Measurements from ENCODE around the gene ETFA. TPM values are rescaled to one million over a fixed set of nuclear protein-coding genes. Genes with fewer than 3 reads are reported as not detected.

ETFA gene
- 139 TPM in 2 replicates for total RNA-seq (2014; rRNA removed; shearing (Covaris generic))

- no peaks in the 10 kb centered on the region for H3K9me3 ChIP-seq (replicated peaks)
- peak within 1 kb of the TSS; percentile 79 for H3K27ac ChIP-seq
- H3K4me1 ChIP-seq: peaks cover 22% of the 10 kb centered on the region
- peak within 1 kb of the TSS; percentile 87 for H3K4me3 ChIP-seq
- H3K36me3 ChIP-seq: no peaks in the 10 kb centered on the region; the same call in 1 of the 2 replicates
- peak; percentile 99 for DNase-seq
- H3K27me3 ChIP-seq: no peaks in the 10 kb centered on the region
Measured at GRCh38 chr15:76311100-76311953, at the start of gene ETFA. Gene ETFA, minus strand, starts transcription at chr15:76311469. Its CDS starts 81 bp downstream, at chr15:76311388.

DNA sequence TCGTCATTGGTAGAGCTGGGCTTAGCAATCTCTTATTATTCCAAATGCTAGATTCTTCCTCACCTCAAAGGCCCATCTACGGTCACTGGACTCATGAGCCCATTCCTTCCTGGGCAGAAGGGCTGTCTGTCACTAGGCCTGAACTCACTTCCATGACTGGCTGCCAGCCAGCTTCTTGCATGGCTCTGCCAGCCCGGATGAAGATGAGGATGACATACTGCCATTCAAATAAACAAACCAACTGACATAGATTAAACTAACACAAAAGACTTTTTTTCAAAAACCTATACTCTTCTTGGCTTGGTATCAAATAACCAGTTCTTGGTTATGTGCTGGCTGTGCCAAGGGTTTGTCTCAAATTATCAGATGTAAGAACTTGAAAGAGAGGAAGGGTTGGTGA, 49.1 kb upstream of the ETFA start:
- no peak for DNase-seq
- H3K9me3 ChIP-seq (replicated peaks): no peaks in the 10 kb centered on the region

DNA sequence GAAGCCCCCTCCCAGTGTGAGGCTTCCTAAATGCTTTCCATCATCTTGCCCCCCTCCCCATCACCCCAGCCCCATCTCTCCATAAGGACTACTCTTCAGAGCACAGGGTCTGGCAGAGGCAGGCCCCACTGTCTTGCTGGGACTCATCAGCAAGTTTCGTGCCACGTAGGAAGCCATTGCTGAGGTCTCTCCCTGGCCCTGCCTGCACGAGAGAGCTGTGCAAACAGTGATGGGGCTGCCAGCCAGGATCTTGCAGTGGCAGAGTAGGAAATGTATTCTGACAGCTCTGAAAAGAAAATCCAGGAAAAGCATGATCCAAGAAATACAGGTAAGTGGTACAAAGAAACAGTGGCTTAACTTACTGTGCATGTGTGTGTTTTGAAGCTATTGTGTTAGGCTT, 47.9 kb upstream of the ETFA start:
- Histone ChIP-seq H3K4me3 (no peak overlapping the region), H3K27me3 (no peaks in the 10 kb centered on the region), H3K36me3 (no peaks in the 10 kb centered on the region), H3K27ac (no peak overlapping the region), H3K9me3 (replicated peaks) (no peaks in the 10 kb centered on the region), H3K4me1 (no peaks in the 10 kb centered on the region)
- DNase-seq: no peak

More for the DNA sequence above, 49.1 kb upstream of the ETFA start:
- Histone ChIP-seq H3K27ac (no peak overlapping the region), H3K27me3 (no peaks in the 10 kb centered on the region), H3K36me3 (no peaks in the 10 kb centered on the region), H3K4me1 (no peaks in the 10 kb centered on the region), H3K4me3 (no peak overlapping the region)

- Histone ChIP-seq H3K9me3 (replicated peaks) (no peaks in the 10 kb centered on the region), H3K27ac (no peak overlapping the region), H3K36me3 (no peaks in the 10 kb centered on the region), H3K27me3 (no peaks in the 10 kb centered on the region), H3K4me1 (no peaks in the 10 kb centered on the region), H3K4me3 (no peak overlapping the region)
- DNase-seq: no peak
Measured at GRCh38 chr15:76358453-76358852, 47.2 kb upstream of the ETFA start.

DNA sequence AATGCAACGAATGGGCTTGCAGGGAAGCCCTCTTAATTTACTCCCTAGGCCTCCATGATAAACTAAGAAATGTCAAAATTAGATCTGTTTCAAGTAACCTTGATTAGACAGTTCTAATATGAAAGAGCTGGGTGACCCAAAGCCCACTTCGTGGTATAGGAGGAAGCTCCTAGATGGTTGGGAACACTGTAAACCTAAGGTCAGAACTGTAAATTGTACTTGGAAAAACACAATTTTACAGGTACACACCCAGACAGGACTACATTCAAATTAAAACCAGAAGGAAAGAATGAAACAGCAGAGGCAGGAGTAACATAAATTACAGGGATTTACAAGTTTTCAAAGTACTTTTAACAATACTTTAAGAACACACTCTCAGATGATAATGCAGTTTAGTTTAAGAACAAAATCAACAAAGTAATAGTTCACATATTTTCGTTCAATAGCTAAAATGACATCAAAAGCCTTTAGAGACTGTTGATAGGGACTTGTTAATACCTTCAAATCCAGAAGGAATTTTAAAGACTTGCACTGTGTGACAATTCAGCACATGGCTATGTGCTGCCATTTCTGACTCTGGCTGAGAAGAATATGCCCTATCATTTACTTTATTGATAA, 43.7 kb upstream of the ETFA start:
- H3K9me3 ChIP-seq (replicated peaks): no peaks in the 10 kb centered on the region
- H3K27me3 ChIP-seq: no peaks in the 10 kb centered on the region
- no peak for DNase-seq
- no peak overlapping the region for H3K27ac ChIP-seq
- no peak overlapping the region for H3K4me3 ChIP-seq
- H3K4me1 ChIP-seq: no peaks in the 10 kb centered on the region
- no peaks in the 10 kb centered on the region for H3K36me3 ChIP-seq

GRCh38 chr15:76353903-76354302, 42.6 kb upstream of the ETFA start:
- Histone ChIP-seq H3K9me3 (replicated peaks) (no peaks in the 10 kb centered on the region), H3K36me3 (no peaks in the 10 kb centered on the region), H3K27me3 (no peaks in the 10 kb centered on the region), H3K27ac (no peak overlapping the region), H3K4me1 (no peaks in the 10 kb centered on the region), H3K4me3 (no peak overlapping the region)
- DNase-seq: no peak

DNA sequence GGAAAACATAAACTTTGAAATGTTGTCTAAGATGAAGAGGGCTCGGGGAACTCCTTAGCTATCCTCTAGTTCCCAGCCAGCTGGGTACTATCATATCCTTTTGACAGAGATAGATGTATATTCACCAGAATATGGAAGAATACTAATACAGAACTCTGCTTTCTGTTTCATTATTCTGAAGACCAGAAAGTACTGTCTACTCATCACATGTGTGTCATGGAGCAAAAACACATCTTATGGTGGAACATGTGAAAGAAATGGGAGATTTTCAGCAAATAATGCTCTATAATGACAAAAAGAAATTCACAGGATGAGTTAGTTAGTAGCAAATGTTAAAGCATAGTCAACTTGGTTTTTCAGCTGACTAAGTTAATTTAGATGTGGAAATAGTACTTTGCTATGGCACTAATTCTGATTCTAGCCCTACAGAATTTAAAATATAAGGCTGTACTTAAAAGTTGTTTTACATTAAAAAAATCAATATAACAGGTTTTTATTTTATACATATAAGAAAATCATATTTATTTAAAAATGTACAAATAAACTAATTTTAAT, 41.8 kb upstream of the ETFA start:
- Histone ChIP-seq H3K27ac (no peak overlapping the region), H3K4me3 (no peak overlapping the region), H3K4me1 (no peaks in the 10 kb centered on the region), H3K9me3 (replicated peaks) (no peaks in the 10 kb centered on the region), H3K36me3 (no peaks in the 10 kb centered on the region), H3K27me3 (no peaks in the 10 kb centered on the region)
- DNase-seq: no peak

GRCh38 chr15:76349301-76350070, 38.2 kb upstream of the ETFA start:
- Histone ChIP-seq H3K9me3 (replicated peaks) (no peaks in the 10 kb centered on the region), H3K27ac (no peak overlapping the region), H3K4me1 (no peaks in the 10 kb centered on the region), H3K36me3 (no peaks in the 10 kb centered on the region), H3K4me3 (no peak overlapping the region), H3K27me3 (no peaks in the 10 kb centered on the region)
- no peak for DNase-seq

DNA sequence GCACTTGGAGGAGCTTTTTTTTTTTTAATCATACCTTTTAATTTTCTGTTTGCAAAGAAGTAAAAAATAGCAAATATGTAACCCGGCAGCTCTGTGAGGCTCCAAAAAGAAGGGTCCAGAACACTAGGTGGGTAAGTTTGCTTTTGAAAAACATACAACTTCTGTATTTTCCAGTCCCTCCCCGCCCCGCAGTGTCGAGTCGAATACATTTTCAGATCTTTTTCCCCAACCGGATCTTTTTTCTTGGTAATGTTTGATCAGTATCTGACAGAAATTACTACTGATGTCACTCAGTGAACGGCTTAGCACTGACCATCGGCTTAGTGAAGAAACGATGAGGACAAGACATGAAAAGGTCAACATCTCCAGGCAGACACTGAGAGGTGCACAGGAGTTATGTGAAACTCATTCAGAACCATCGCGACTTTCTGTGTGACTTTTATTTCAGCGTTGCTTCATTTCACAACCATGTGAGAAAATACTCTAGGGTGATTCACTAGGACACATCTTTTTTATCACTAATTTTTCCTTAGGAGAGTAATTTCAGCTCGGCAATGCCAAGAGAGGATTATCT, 36.3 kb upstream of the ETFA start:
- Histone ChIP-seq H3K27me3 (no peaks in the 10 kb centered on the region), H3K4me1 (no peaks in the 10 kb centered on the region), H3K4me3 (no peak overlapping the region), H3K27ac (no peak overlapping the region), H3K9me3 (replicated peaks) (no peaks in the 10 kb centered on the region), H3K36me3 (no peaks in the 10 kb centered on the region; the same call in 1 of the 2 replicates)
- DNase-seq: no peak

DNA sequence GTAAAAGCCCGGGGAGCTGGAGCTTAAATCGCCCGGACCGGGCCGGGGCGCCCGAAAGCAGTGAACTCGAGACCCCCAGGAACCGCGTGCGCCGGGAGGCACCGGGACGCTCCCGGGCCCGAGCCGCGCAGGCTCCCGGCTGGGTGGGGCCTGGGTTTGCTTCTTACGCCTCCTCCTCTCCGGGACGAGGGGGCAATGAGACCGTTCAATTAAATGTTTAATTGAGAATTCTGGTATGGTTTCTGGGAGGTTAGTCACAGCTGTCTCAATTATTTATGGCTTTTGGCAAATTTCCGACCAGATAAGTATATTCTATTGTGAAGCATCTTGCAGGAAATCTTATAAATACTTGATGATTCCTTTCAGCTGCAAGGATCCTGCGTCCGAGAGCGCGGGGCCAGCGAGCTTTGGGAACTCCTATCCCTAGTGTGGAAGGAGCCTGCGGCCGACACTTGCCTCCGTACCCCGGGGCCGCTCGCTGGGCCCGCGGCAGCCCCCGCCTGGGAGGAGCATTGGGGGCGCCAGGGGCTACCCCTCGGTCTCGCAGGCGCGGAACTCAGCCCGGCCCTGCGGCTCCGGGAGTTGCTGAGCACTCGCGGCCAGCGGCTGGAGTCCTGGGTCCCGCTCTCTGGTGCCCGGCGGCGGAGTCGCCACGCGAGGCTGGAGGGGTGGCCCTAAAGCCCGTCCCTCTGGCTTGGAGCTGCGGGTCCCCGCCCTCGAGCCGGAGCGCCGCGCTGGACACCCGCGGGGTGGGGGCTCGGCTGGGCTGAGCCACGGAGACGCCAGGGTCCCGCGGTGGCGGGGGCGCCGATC, 35.6 kb upstream of the ETFA start:
- Histone ChIP-seq H3K27me3 (no peaks in the 10 kb centered on the region), H3K36me3 (peaks cover 4% of the 10 kb centered on the region), H3K4me3 (no peak overlapping the region), H3K4me1 (no peaks in the 10 kb centered on the region), H3K27ac (no peak overlapping the region), H3K9me3 (replicated peaks) (peaks cover 3% of the 10 kb centered on the region; the same call in 1 of the 2 replicates)
- no peak for DNase-seq

- Histone ChIP-seq H3K4me3 (no peak overlapping the region), H3K27me3 (no peaks in the 10 kb centered on the region), H3K9me3 (replicated peaks) (peaks cover 3% of the 10 kb centered on the region; the same call in 1 of the 2 replicates)
Measured at GRCh38 chr15:76345880-76346668, 34.8 kb upstream of the ETFA start.

DNA sequence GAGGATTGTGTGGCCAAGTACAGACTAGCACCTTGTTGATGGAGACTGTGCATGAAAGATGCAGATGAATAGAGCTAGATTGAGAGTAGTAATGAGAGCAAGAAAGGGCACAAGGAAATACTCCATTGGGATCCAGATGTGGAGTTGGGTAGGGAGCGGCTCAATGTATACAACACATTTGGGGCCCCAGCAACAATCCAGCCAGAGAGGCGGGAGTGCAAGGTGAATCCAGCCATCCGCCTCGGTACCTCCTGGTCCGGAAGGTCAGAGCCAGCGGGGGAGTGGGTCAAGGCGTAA, 34.3 kb upstream of the ETFA start:
- no peaks in the 10 kb centered on the region for H3K4me1 ChIP-seq
- no peak overlapping the region for H3K4me3 ChIP-seq
- no peak for DNase-seq
- H3K27me3 ChIP-seq: no peaks in the 10 kb centered on the region
- peaks cover 8% of the 10 kb centered on the region for H3K36me3 ChIP-seq
- no peak overlapping the region for H3K27ac ChIP-seq
- H3K9me3 ChIP-seq (replicated peaks): peaks cover 3% of the 10 kb centered on the region; the same call in 1 of the 2 replicates

More at GRCh38 chr15:76345880-76346668, 34.8 kb upstream of the ETFA start:
- Histone ChIP-seq H3K36me3 (peaks cover 7% of the 10 kb centered on the region), H3K4me1 (no peaks in the 10 kb centered on the region), H3K27ac (no peak overlapping the region)
- DNase-seq: no peak

- peaks cover 3% of the 10 kb centered on the region; the same call in 1 of the 2 replicates for H3K9me3 ChIP-seq (replicated peaks)
- H3K27me3 ChIP-seq: no peaks in the 10 kb centered on the region
- H3K4me3 ChIP-seq: no peak overlapping the region
- DNase-seq: no peak
- H3K27ac ChIP-seq: no peak overlapping the region
- peaks cover 12% of the 10 kb centered on the region for H3K36me3 ChIP-seq
- no peaks in the 10 kb centered on the region for H3K4me1 ChIP-seq
Measured at GRCh38 chr15:76344893-76345582, 33.8 kb upstream of the ETFA start.
